NOMO-1 treated with DMSO at 0.1 percent for 48 hours (cell line): Measurements from ENCODE around the gene SKAP2.
"Not testable (repeated sequence)": the region's sequence is repeated elsewhere in the genome, so short reads cannot be mapped to it uniquely, and the experiment has no call there.

ENCODE experiments used
- DNase-seq: peaks from one replicate; lab custom pipeline; 2025; ENCODE audit not compliant: unreplicated experiment; lab: John Stamatoyannopoulos, UW

The SKAP2 gene

GRCh38 chr7:26857506-26858240 is 6.7 kb downstream of the SKAP2 start:
- DNase-seq: no peak

- DNase-seq: no peak
These were observed 7.3 kb downstream of the SKAP2 start for GRCh38 chr7:26857170-26857505.

- DNase-seq: no peak
These were observed 8.0 kb downstream of the SKAP2 start for GRCh38 chr7:26856176-26856985.

GRCh38 chr7:26854876-26855855 is 9.2 kb downstream of the SKAP2 start:
- DNase-seq: no peak

GRCh38 chr7:26853788-26854393 is 10.5 kb downstream of the SKAP2 start:
- DNase-seq: peak; percentile 69

GRCh38 chr7:26850193-26850651 is 14.2 kb downstream of the SKAP2 start:
- DNase-seq: peak; percentile 60

GRCh38 chr7:26843705-26844104 is 20.7 kb downstream of the SKAP2 start:
- DNase-seq: peak; percentile 66

GRCh38 chr7:26842897-26843296 is 21.5 kb downstream of the SKAP2 start:
- no peak for DNase-seq

- DNase-seq: peak; percentile 56
These were observed 23.2 kb downstream of the SKAP2 start for GRCh38 chr7:26841003-26841739.

GRCh38 chr7:26836793-26837192 is 27.6 kb downstream of the SKAP2 start:
- not testable (repeated sequence) for DNase-seq

- peak; percentile 58 for DNase-seq
These were observed 49.0 kb downstream of the SKAP2 start for GRCh38 chr7:26815426-26815825.

GRCh38 chr7:26813432-26813831 is 51.0 kb downstream of the SKAP2 start:
- DNase-seq: no peak

- DNase-seq: no peak
These were observed 69.8 kb downstream of the SKAP2 start for GRCh38 chr7:26794541-26794940.

GRCh38 chr7:26792576-26792975 is 71.8 kb downstream of the SKAP2 start:
- DNase-seq: no peak

GRCh38 chr7:26792006-26792405 is 72.4 kb downstream of the SKAP2 start:
- DNase-seq: no peak

GRCh38 chr7:26789481-26790184 is 74.8 kb downstream of the SKAP2 start:
- DNase-seq: no peak

- no peak for DNase-seq
These were observed 76.7 kb downstream of the SKAP2 start for GRCh38 chr7:26787701-26788100.

GRCh38 chr7:26784118-26784517 is 80.3 kb downstream of the SKAP2 start:
- DNase-seq: no peak

- no peak for DNase-seq
These were observed 81.9 kb downstream of the SKAP2 start for GRCh38 chr7:26782501-26782900.
